Measurements from ENCODE around the gene STRBP.

GRCh38 chr9:123109540-123110279 lies 158.7 kb downstream of the STRBP start:
- TF ChIP-seq CTCF (IDR thresholded peaks at IDR 0.05; ENCODE audit: borderline replicate concordance, extremely low read depth, low read length, poor library complexity, severe bottlenecking) (no peak), EZH2 (IDR thresholded peaks at IDR 0.05; ENCODE audit: borderline replicate concordance, low read depth, low read length, severe bottlenecking) (no peak)
